CD1c-positive myeloid dendritic cell (primary cell): ENCODE results near the gene EEFSEC.

Experiments used
- DNase-seq: peaks from one replicate; pipeline ENCODE4 v3.0.0-alpha.2; 2016; ENCODE audit errors: extremely low spot score

EEFSEC gene

DNA sequence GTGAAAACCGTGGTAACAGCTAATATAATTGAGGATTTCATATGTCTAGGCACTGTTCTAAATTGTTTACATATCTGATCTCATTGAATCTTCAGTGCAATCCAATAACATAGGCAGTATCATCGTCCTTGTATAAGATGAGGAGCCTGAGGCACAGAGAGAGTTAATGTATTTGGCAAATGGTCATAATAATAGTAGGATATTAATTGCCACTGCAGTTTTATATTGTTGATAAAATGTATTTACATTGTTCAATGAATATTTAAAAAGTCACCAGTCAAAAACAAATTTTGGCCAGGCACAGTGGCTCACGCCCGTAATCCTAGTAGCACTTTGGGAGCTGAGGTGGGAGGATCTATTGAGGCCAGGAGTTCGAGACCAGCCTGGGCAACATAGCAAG is 88.5 kb downstream of the EEFSEC start:
- DNase-seq, result no peak

DNA sequence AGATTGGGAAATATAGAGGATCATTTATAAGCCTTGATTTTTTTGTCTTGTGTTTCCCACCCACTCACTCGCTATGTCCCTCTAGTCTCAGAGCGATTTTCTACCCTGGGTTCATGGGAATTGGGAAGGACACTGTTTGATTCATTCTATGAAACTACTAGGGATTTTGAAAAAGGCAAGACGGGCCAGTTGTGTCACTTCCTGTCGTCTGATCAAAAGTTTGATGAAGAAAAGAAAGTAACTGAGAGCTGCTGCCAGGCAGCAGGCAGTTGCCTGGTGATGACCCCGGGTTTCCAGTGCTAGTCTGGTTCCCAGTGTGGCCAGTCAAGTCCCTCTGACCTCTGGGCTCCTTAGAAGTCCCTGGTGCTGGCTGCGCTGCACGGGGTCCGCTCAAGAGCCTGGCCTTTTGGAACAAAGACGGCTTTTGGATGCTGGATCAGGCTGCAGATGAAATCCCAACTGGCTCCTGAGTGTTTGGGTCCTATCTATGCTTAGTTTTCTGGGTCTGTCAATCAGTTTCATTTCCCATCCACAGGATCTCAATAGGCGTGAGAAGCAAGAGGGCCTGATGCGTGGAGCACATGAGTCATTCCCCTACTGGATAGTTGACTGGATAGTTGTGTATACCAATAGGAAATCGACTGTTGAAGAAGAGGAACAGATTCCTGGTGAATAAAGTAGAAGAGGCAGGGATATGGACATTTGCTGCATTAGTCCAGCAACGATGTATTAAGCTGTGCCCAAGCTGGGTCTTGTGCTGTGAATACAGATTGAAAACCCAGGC is 89.7 kb downstream of the EEFSEC start:
- peak; percentile 91 for DNase-seq

DNA sequence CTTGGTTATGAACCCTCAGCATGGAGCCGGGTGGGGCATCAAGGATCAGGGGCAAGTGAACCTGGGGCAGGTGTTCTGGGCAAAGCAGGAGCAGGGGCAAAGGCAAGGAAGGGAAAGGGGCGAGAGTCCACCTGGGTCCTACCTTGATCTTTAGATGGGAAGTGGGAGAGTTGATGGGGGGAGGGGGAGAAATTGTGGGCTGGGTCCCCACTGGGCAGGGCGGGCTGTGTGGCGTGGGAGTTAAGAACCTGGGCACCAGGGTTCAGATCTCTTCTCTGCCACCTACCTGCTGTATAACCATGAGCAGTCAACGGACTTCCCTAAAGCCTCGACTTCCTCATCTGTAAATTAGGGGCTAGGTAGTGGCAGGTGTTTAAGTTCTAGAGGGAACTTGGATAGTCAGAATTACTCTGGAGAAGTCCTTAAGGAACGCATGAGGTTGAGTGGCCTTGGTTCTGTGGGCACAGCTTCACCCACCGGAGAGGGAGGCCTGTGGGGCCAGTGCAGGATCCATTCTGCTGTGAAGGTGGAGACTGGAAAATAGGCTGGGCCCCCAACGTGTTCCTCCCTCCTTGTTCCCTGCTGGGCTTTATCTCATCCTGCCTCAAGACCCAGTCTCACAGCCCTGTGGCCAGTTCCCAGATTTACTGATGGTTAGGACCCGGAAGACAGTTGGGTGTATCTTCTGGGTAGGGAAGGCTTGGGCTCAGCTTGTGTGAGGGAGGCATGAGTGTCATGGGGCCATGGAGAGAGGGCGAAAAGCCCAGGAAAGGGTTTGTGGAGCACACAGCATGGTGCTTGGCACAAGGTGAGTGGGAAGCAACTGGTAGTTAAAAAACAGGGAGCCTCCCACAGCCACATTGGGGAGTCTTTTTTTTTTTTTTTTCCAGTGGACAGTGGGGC is 90.6 kb downstream of the EEFSEC start:
- no peak for DNase-seq

DNA sequence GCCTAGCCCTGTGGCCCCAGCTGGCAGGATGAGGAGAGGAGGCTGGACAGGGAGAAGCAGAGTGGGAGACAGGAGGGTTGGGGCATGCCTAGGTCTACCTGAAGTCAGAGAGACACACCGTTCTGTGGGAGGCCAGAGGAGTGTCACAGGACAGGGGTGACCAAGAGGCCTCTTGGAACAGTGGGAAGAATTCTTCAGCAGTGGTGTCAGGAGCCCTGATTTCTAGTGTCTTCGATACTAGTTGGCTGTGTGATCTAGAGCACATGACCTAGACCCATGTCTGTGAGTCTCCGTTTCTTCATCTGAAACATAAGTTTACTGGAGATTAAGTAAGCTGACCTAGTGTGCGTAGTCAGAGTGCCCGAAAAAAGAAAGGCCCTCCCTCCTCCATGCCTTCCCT is 92.2 kb downstream of the EEFSEC start:
- no peak for DNase-seq

GRCh38 chr3:128247666-128248409 is 94.6 kb downstream of the EEFSEC start:
- DNase-seq, result no peak

DNA sequence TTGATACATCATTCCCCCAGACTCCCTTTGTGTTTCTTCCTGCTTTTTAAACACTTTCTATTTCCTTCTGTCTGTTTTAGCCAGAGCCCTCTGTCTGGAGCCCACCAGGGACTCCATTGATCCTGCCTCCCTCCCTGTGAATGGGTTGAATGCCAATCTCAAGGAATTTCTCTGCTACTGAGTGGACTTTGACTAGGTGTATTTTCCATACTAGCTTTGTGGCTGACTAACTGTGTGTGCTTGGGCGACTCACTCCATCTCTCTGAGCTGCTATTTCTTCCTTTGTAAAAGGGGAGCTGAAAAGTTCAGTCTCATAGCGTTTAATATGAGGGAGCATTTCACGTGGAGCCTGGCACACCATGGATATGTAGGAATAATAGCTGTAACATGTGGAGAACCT is 98.8 kb downstream of the EEFSEC start:
- DNase-seq, result no peak

GRCh38 chr3:128253150-128253549 is 99.9 kb downstream of the EEFSEC start:
- DNase-seq, result no peak

- DNase-seq, result no peak
These were observed 100.8 kb downstream of the EEFSEC start for GRCh38 chr3:128254066-128254590.

GRCh38 chr3:128254967-128255366 is 101.7 kb downstream of the EEFSEC start:
- DNase-seq, result no peak

DNA sequence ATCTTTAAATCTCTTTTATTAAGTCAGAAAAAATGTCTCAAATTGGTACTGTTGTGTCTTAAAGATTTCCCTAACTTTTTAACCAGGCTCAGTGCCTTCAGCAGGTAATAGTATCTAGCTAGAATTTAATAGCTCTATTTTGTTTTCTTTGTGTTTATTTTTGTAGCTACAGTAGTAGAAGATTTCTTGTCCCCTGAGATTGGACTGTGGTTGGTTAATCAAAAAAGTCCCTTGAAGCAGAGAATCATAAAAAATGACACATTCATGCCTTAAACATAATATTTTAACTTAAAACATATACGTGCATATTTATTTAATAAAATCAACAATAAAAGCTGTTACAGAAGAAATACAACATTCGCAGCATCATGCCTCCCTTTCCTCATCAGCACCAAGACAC is 102.8 kb downstream of the EEFSEC start:
- no peak for DNase-seq

- no peak for DNase-seq
These were observed 104.4 kb downstream of the EEFSEC start for GRCh38 chr3:128257632-128258031.

GRCh38 chr3:128260275-128260674 is 107.0 kb downstream of the EEFSEC start:
- no peak for DNase-seq

DNA sequence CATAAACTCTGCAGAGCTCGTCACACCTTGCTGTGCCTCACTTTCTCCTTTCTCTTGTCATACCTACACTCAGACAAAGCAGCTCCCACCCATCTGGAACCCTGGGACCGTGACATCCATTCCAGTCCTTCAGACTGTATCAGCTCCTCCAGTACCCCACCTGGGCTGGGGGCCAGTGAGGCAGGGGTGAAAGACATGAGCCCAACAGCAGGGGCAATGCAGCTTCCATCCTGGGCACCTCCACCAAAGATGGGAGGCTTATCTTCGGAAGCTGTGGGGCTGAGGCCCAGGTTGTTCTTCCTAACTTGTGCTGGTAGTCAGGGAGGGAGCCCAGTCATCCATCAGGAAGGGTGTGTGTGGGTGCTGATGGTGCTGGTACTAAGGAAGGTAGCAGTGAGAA is 109.2 kb downstream of the EEFSEC start:
- no peak for DNase-seq

- DNase-seq, result no peak
These were observed 109.8 kb downstream of the EEFSEC start for GRCh38 chr3:128263118-128263517.

- DNase-seq, result no peak
These were observed 110.7 kb downstream of the EEFSEC start for GRCh38 chr3:128263946-128264345.

DNA sequence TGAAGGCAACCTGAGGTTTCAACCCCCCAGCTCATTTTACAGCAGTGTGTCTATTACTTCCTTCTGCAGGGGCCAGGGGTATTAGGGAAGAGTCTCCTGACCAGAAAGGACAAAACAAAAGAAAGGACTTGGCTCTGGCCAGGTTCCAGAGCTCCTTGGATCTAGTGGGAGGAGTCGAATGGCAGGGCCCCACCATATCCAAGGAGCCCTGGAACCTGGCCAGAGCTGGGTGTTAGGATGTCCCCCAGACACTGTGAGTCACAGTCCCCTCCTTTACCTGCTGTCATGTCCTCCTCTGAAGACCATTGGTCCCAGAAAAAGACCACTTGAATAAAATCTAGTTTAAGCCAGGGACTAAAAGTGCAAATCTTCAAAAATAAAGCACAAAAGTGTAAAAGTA is 113.2 kb downstream of the EEFSEC start:
- DNase-seq, result no peak

DNA sequence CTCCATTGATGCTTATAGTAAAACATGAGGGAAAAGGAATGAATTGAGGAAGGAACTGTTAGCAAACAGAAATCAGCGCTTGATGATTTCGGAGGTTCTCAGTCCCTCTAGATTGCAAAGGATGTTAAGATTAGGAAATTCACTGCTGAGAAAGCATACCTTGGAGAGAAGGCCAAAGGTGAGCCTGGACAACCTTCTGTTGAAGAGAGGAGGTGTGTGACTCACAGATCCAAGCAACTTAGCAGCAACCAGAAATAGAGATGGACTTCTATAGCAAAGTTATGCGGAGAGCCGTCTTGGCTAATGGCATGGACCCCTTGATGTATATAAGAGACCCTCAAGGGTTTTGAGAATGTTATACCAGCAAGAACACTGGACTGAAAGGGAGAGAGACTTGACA is 114.3 kb downstream of the EEFSEC start:
- no peak for DNase-seq

DNA sequence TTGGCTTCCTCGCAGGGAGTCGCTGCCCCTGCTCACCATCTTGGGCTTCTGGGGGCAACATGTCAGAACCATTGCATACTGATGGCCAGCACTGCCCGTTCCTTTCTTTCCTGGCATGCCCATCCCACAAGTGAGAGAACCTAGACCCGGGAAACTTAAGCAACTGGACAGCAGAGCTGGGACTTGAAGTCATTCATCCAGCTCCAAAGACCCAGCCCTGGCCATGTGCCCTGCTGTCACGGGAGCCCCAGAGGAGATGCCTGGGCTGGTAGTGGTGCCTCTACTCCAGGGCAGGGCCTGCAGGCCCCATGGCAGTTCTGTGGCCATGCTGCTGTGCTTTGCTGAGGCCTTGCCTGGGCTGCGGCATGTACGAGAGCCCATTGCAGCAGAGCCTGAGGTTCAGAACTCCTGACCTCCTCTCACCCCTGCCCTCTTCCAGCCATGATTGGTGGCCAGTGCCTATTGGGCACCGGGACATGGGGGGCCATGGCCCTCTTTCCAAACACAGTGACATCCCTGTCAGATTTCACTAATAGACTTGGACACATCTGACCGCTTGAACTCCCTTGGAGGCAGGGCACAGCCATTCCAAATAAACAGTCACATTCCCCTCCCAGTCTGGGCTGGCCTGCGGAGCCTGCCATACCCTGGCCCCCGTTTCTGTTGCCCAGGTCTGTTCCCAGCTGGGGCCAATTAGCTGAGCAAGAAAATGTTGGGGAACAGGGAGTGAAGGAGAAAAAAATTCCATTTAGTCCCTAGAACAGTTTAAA is 115.9 kb downstream of the EEFSEC start:
- DNase-seq, result no peak

- DNase-seq, result no peak
These were observed 116.5 kb downstream of the EEFSEC start for GRCh38 chr3:128269796-128270195.

DNA sequence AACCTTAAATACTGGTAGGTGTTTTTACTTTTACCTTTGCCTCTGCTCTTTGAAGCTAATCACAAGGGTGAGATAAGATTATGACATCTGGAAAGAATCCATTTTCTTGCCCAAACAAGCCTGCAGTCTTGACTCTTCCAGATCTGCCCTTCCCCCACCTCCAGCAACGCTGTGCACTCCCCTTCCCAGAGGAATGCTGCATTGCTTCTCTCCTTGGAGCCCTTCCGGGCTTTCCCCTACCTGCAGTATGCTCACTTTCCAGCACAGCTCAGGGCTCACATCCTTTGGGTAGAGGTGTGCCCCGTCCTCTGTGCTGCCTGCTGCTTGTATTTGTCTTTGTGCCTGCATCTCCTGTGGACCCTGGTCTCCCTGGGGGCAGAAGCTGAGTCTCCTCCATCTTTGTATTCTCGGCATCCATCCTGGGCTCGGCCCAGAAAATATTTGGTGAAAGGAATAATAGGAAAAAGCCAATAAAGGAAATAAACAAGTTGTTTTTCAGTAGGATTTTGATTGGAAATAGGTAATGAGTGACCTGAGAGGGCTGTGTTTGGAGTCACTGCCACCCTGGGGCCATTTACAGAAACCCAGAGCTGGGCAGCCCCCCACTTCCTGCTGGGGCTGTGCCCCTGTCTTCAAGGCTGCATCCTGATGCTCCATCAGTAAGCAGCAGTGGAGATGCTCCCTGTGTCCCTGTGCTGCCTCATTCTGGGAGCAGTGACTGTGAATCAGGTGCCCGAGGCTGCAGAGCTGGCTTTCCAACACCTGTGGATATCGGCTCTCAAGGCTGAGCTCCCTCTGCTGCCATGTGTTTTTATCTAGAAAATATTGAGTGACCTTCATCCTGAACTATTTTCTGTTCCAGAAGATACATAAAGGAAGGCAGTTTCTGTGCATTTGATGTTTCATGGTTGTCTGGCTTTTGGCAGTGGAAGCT is 117.5 kb downstream of the EEFSEC start:
- DNase-seq, result no peak
